D341Med (cell line): ENCODE measurements around the gene ZNF586.
"Not testable (repeated sequence)": the region's sequence is repeated elsewhere in the genome, so short reads cannot be mapped to it uniquely, and the experiment has no call there.

ENCODE experiments used
- DNase-seq: peaks from one replicate; pipeline ENCODE4 v3.0.0; 2012; ENCODE audit warnings: low spot score

The ZNF586 gene

DNA sequence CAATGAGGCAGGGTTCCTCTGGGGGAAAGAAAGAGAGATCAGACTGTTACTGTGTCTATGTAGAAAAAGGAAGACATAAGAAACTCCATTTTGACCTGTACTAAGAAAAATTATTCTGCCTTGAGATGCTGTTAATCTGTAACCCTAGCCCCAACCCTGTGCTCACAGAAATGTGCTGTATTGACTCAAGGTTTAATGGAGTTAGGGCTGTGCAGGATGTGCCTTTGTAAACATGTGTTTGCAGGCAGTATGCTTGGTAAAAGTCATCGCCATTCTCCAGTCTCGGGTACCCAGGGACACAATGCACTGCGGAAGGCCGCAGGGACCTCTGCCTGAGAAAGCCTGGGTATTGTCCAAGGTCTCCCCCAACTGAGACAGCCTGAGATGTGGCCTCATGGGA lies 54.1 kb downstream of the ZNF586 start:
- not testable (repeated sequence) for DNase-seq

DNA sequence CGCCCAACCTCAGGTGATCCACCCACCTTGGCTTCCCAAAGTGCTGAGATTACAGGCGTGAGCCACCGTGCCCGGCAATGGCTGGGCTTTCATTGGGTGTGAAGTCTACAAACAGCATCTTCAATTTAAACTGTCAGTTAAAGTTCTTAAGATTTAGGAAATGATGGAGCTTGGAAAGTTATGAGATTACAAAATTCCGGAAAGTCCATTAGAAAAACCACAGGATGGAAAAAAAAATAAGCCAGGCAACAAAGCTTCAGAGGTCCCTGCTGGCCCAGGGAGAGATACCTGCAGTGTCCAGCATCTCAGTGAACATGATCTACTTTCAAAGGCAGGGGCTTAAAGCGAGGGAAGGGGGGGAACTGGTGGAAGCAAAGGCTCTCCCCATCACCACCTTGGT lies 56.0 kb downstream of the ZNF586 start:
- no peak for DNase-seq

DNA sequence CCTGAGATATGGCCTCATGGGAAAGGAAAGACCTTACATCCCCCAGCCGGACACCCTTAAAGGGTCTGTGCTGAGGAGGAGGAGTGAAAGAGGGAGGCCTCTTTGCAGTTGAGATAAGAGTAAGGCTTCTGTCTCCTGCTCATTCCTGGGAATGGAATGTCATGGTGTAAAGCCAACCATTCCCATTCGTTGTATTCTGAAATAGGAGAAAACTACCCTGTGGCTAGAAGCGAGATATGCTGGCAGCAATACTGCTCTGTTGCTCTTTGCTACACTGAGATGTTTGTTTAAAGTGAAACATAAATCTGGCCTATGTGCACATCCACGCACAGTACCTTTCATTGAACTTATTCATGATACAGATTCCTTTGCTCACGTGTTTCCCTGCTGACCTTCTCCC lies 59.8 kb downstream of the ZNF586 start:
- no peak for DNase-seq

DNA sequence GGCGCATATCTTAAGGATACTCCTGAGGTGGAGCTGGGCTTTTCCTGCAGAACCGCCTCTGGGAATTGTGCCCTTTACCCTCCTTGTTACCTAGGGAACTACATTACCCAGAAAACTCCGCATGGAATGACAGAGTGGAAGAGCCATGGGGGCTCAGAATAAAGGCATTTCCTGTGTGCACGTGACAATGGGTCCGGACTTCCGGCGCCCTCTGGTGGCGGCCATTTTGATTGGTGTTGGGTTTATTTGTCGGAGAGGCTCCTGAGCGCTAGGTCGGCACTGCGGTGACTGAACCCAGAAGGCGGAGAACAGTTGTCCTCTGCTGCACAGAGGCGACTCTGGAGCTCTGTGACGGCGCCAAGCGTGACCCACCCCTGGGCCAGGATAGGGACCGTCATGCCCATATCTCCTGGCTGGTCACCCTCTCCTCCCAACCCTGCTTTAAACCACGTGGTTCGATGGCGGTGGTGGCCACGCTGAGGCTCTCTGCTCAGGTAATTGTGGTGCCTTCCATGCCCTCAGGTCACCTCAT lies 60.7 kb downstream of the ZNF586 start, which contains the start of gene ZNF587B:
TSS of gene ZNF587B (plus strand) at position 229 of the 532 bp plus-strand sequence. CDS start at position 459, 230 bp downstream.
- peak; percentile 57 for DNase-seq
